DOHH2 (cell line): Measurements from ENCODE around the gene ZNF491.
"Not testable (repeated sequence)": the region's sequence is repeated elsewhere in the genome, so short reads cannot be mapped to it uniquely, and the experiment has no call there.

Experiments used
- H3F3A ChIP-seq: fragments of 200-600 bp; sonication (generic), shearing (Covaris generic); 2 replicates; pipeline ENCODE4 v1.6.0; 2016; ENCODE audit warnings: antibody characterized with exemption, mild to moderate bottlenecking; ENCODE audit not compliant: control insufficient read depth, insufficient read depth
- H3K27ac ChIP-seq: fragments of 200-600 bp; sonication (generic); 2 replicates; pipeline ENCODE4 v1.5.1; 2014; ENCODE audit warnings: low read depth, mild to moderate bottlenecking, low read length, moderate library complexity
- H3K27me3 ChIP-seq: fragments of 200-600 bp; sonication (generic); 2 replicates; pipeline ENCODE4 v1.6.1; 2014; ENCODE audit warnings: mild to moderate bottlenecking, low read length, mixed read lengths; ENCODE audit not compliant: control insufficient read depth
- H3K36me3 ChIP-seq: fragments of 200-600 bp; sonication (generic); 2 replicates; pipeline ENCODE4 v1.6.1; 2014; ENCODE audit warnings: mild to moderate bottlenecking, low read length, moderate library complexity, mixed read lengths; ENCODE audit not compliant: control insufficient read depth
- H3K4me1 ChIP-seq: fragments of 200-600 bp; sonication (generic); 2 replicates; pipeline ENCODE4 v1.6.1; 2014; ENCODE audit warnings: mild to moderate bottlenecking, low read length, mixed read lengths; ENCODE audit not compliant: control insufficient read depth
- H3K4me2 ChIP-seq: fragments of 200-600 bp; sonication (generic); 2 replicates; pipeline ENCODE4 v1.6.0; 2014; ENCODE audit warnings: mild to moderate bottlenecking, low read length, moderate library complexity
- H3K4me3 ChIP-seq: fragments of 200-600 bp; sonication (generic); 2 replicates; pipeline ENCODE4 v1.5.1; 2014; ENCODE audit warnings: mild to moderate bottlenecking, low read length, mixed read lengths
- H3K79me2 ChIP-seq: fragments of 200-600 bp; sonication (generic); 2 replicates; pipeline ENCODE4 v1.6.1; 2014; ENCODE audit warnings: mild to moderate bottlenecking, low read length, mixed read lengths; ENCODE audit not compliant: control insufficient read depth
- H3K9me2 ChIP-seq: fragments of 200-600 bp; sonication (generic); replicated peaks from 2 replicates; pipeline ENCODE4 v1.6.1; 2014; ENCODE audit warnings: mild to moderate bottlenecking, low read length, mixed read lengths; ENCODE audit not compliant: control insufficient read depth
- H3K9me3 ChIP-seq: fragments of 200-600 bp; sonication (generic); 2 replicates; pipeline ENCODE4 v1.6.1; 2014; ENCODE audit warnings: antibody characterized with exemption, low read length, mixed read lengths; ENCODE audit not compliant: control insufficient read depth, insufficient read depth
- H4K20me1 ChIP-seq: fragments of 200-600 bp; sonication (generic); 2 replicates; pipeline ENCODE4 v1.6.0; 2014; ENCODE audit warnings: low read depth, mild to moderate bottlenecking, antibody characterized with exemption, low read length, moderate library complexity; ENCODE audit not compliant: control insufficient read depth, insufficient read depth
- EZH2phosphoT487 ChIP-seq: fragments of 200-600 bp; sonication (generic); IDR thresholded peaks from 2 replicates; pipeline ENCODE4 v1.6.1; 2017; ENCODE audit warnings: borderline replicate concordance, mild to moderate bottlenecking, antibody characterized with exemption, low read length, moderate library complexity, mixed read lengths
- TF ChIP-seq, protein P1 (sequence below): fragments of 200-600 bp; sonication (generic); IDR thresholded peaks from one replicate; pipeline ENCODE4 v1.5.1; 2014; ENCODE audit warnings: antibody characterized with exemption, mild to moderate bottlenecking, low read depth, low read length; ENCODE audit not compliant: poor library complexity, severe bottlenecking

The ZNF491 gene

DNA sequence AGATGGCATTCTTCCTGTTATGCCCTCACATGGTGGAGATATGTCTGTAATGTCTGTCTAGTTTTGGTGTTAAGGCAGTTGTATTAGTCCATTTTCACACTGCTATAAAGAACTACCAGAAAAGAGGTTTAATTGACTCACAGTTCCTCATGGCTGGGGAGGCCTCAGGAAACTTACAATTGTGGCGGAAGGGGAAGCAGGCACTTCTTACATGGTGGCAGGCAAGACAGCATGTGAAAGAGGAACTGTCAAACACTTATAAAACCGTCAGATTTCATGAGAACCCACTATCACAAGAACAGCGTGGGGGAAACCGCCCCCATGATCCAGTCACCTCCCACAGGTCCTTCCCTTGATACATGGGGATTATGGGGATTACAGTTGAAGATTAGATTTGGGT lies 28.3 kb upstream of the ZNF491 start:
- Histone ChIP-seq H3K27me3 (no peaks in the 10 kb centered on the region), H3K4me1 (peaks cover 15% of the 10 kb centered on the region), H3K4me2 (no peak overlapping the region), H3K27ac (no peak overlapping the region), H4K20me1 (no peaks in the 10 kb centered on the region), H3K79me2 (peaks cover 58% of the 10 kb centered on the region), H3K36me3 (peaks cover 24% of the 10 kb centered on the region), H3K4me3 (no peak overlapping the region), H3F3A (0 out of 2 replicates have a peak, but pooled peaks cover 4% of the 10 kb centered on the region), H3K9me2 (no peaks in the 10 kb centered on the region), H3K9me3 (peaks cover 27% of the 10 kb centered on the region)
- TF ChIP-seq EZH2phosphoT487 = no peak
- TF ChIP-seq, protein P1, sequence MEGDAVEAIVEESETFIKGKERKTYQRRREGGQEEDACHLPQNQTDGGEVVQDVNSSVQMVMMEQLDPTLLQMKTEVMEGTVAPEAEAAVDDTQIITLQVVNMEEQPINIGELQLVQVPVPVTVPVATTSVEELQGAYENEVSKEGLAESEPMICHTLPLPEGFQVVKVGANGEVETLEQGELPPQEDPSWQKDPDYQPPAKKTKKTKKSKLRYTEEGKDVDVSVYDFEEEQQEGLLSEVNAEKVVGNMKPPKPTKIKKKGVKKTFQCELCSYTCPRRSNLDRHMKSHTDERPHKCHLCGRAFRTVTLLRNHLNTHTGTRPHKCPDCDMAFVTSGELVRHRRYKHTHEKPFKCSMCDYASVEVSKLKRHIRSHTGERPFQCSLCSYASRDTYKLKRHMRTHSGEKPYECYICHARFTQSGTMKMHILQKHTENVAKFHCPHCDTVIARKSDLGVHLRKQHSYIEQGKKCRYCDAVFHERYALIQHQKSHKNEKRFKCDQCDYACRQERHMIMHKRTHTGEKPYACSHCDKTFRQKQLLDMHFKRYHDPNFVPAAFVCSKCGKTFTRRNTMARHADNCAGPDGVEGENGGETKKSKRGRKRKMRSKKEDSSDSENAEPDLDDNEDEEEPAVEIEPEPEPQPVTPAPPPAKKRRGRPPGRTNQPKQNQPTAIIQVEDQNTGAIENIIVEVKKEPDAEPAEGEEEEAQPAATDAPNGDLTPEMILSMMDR = no peak

DNA sequence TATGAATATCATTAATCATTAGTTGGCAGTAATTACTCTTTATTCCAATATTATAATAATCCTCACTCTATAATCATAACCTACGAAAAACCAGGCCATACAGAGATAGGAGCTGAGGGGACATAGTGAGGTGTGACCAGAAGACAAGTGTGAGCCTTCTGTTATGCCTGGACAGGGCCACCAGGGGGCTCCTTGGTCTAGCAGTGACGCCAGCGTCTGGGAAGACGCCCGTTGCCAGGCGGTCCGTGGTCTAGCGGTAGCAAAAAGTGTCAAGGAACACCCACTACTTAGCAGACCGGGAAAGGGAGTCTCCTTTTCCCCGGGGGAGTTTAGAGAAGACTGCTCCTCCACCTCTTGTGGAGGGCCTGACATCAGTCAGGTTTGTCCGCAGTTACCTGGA lies 26.8 kb upstream of the ZNF491 start:
- H4K20me1 ChIP-seq, H3K27ac ChIP-seq, H3K9me2 ChIP-seq, H3K4me3 ChIP-seq, H3F3A ChIP-seq, H3K4me2 ChIP-seq, H3K27me3 ChIP-seq: not testable (repeated sequence)
- Histone ChIP-seq H3K4me1 (peaks cover 12% of the 10 kb centered on the region), H3K9me3 (peaks cover 29% of the 10 kb centered on the region), H3K36me3 (peaks cover 24% of the 10 kb centered on the region), H3K79me2 (peaks cover 65% of the 10 kb centered on the region)

DNA sequence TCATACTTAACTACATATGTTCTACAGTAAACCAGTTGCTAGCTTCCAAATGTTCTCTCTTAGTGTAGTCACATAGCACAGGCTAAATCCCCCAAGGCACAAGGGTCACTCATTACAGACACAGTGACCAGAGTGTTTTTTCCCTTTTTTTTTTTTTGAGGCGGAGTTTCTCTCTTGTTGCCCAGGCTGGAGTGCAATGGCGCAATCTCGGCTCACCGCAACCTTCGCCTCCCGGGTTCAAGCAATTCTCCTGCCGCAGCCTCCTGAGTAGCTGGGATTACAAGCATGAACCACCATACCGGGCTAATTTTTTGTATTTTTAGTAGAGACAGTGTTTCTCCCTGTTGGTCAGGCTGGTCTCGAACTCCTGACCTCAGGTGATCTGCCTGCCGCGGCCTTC lies 21.7 kb upstream of the ZNF491 start:
- H3K9me2 ChIP-seq, H3K4me3 ChIP-seq, H3K4me2 ChIP-seq, H3F3A ChIP-seq, H3K4me1 ChIP-seq, H3K27me3 ChIP-seq, H4K20me1 ChIP-seq, H3K27ac ChIP-seq: not testable (repeated sequence)
- Histone ChIP-seq H3K79me2 (peaks cover 26% of the 10 kb centered on the region), H3K9me3 (peaks cover 37% of the 10 kb centered on the region), H3K36me3 (peaks cover 40% of the 10 kb centered on the region)

DNA sequence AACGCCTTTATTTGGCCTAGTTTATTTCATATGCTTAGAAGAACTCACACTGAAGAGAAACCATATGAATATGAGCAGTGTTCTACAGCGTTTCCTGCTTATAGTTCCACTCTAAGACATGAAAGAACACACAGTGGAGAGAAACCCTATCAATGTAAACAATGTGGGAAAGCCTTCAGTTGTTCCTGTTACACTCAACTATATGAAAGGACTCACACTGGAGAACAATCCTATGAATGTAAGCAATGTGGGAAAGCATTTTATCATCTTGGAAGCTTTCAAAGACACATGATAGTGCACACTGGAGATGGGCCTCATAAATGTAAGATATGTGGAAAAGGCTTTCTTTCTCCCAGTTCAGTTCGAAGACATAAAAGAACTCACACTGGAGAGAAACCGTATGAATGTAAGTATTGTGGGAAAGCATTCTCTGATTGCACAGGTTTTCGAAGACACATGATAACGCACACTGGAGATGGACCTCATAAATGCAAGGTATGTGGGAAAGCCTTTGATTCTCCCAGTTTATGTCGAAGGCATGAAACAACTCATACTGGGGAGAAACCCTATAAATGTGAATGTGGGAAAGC lies 17.8 kb upstream of the ZNF491 start:
- Histone ChIP-seq H3K4me3 (no peak overlapping the region), H4K20me1 (no peaks in the 10 kb centered on the region), H3K79me2 (peaks cover 4% of the 10 kb centered on the region; the same call in 1 of the 2 replicates), H3K9me2 (no peaks in the 10 kb centered on the region), H3K4me2 (no peak overlapping the region), H3F3A (no peaks in the 10 kb centered on the region), H3K36me3 (peaks cover 65% of the 10 kb centered on the region), H3K4me1 (no peaks in the 10 kb centered on the region), H3K27ac (no peak overlapping the region), H3K9me3 (peaks cover 44% of the 10 kb centered on the region), H3K27me3 (no peaks in the 10 kb centered on the region)
- TF ChIP-seq, protein P1 = no peak
- no peak for TF ChIP-seq EZH2phosphoT487
